K562 (cell line): ENCODE measurements around the gene TMEM132E. TPM values are rescaled to one million over a fixed set of nuclear protein-coding genes. Genes with fewer than 3 reads are reported as not detected.
A peak's percentile ranks its signal among the peaks of the same experiment; 100 is the strongest.

Experiments used
- ATAC-seq: fragments of 200-7000 bp; cut with Tn5 transposase; 3 replicates; pipeline ENCODE4 v1.9.1; 2020; ENCODE audit warnings: moderate library complexity
- BruUV-seq: library from RNA; stranded (reverse); fragments of 400-500 nt; replicated peaks from 2 replicates; lab custom pipeline; 2021; lab: Mats Ljungman, UMichigan
- CTCF ChIA-PET: fragments of 300-600 bp; formaldehyde crosslinking; extraction: SDS; loops from one replicate; lab custom pipeline; 2021; ENCODE audit warnings: low intra/inter-chr PET ratio; lab: Yijun Ruan, JAX
- POLR2A ChIA-PET: fragments of 300-600, 350-650 bp; sonication (Branson Sonifier 250); formaldehyde crosslinking; extraction: SDS; loops from one replicate; lab custom pipeline; 2021; ENCODE audit warnings: antibody characterized with exemption, inconsistent platforms; lab: Yijun Ruan, JAX
- DNase-seq, 4 experiments: peaks; one replicate each; pipeline versions ENCODE4 v3.0.0 to v3.0.0-alpha.2; 2011 to 2018; ENCODE audit warnings: low spot score in 3 of 4, mixed read lengths in 3 of 4; ENCODE audit errors: extremely low read depth in 1 of 4
- FAIRE-seq: peaks from 2 replicates; lab custom pipeline; 2011; peaks lifted over from hg19 to GRCh38; lab: Jason Lieb, UNC
- H2AFZ ChIP-seq: 2 replicates; pipeline ENCODE4 v1.6.0; 2011; ENCODE audit warnings: low read depth, low read length, control low read depth, inconsistent platforms
- H3K27ac ChIP-seq: fragments of 200-600 bp; 3 replicates; pipeline ENCODE4 v1.8.0; 2011; ENCODE audit warnings: low read depth, mild to moderate bottlenecking, control low read depth, inconsistent platforms, low read length, moderate library complexity, mixed read lengths; ENCODE audit errors: extremely low read depth
- H3K27me3 ChIP-seq, 2 experiments: fragments of 300-600 bp in 1 of 2; 2 replicates in 1 of 2; 3 replicates in 1 of 2; pipeline versions ENCODE4 v1.6.0 to v1.8.0; 2011; ENCODE audit warnings: inconsistent platforms in 2 of 2, low read length in 2 of 2, mild to moderate bottlenecking in 1 of 2, mixed read lengths in 1 of 2, moderate library complexity in 1 of 2; ENCODE audit not compliant: control insufficient read depth in 2 of 2, insufficient read depth in 2 of 2
- H3K36me3 ChIP-seq: fragments of 300-600 bp; 3 replicates; pipeline ENCODE4 v1.8.0; 2011; ENCODE audit warnings: mild to moderate bottlenecking, low read length, inconsistent platforms; ENCODE audit not compliant: control insufficient read depth, insufficient read depth
- H3K4me1 ChIP-seq, 2 experiments: fragments of 200-600 bp in 1 of 2; replicated peaks in 1 of 2; 2 replicates in 1 of 2; 3 replicates in 1 of 2; pipeline versions ENCODE4 v1.5.1 to v1.8.0; 2011; ENCODE audit warnings: inconsistent platforms in 2 of 2, low read length in 2 of 2, mild to moderate bottlenecking in 1 of 2, mixed read lengths in 1 of 2, moderate library complexity in 1 of 2; ENCODE audit not compliant: control insufficient read depth in 2 of 2, insufficient read depth in 2 of 2
- H3K4me2 ChIP-seq: 2 replicates; pipeline ENCODE4 v1.6.1; 2011; ENCODE audit warnings: low read length, control low read depth, inconsistent platforms, mixed read lengths; ENCODE audit not compliant: insufficient read depth
- H3K4me3 ChIP-seq: fragments of 200-600 bp; sonication (generic), shearing (Covaris generic); 2 replicates; pipeline ENCODE4 v1.5.1; 2016; ENCODE audit warnings: control low read depth, inconsistent platforms
- H3K79me2 ChIP-seq: fragments of 200-600 bp; 3 replicates; pipeline ENCODE4 v1.8.0; 2011; ENCODE audit warnings: low read length, inconsistent platforms; ENCODE audit not compliant: control insufficient read depth, insufficient read depth
- H3K9ac ChIP-seq, 2 experiments: 2 replicates each; pipeline versions ENCODE4 v1.6.0 to v1.6.1; 2011; ENCODE audit warnings: low read depth in 2 of 2, low read length in 2 of 2, control low read depth in 1 of 2, inconsistent platforms in 1 of 2, mild to moderate bottlenecking in 1 of 2, mixed read lengths in 1 of 2; ENCODE audit not compliant: insufficient read depth in 1 of 2
- H3K9me1 ChIP-seq: one replicate; pipeline ENCODE4 v1.6.0; 2011; ENCODE audit warnings: inconsistent platforms, mild to moderate bottlenecking, low read length, moderate library complexity; ENCODE audit not compliant: control insufficient read depth, insufficient read depth
- H3K9me3 ChIP-seq: replicated peaks from 2 replicates; pipeline ENCODE4 v1.5.1; 2011; ENCODE audit warnings: low read depth, low read length, inconsistent platforms; ENCODE audit not compliant: control insufficient read depth, insufficient read depth
- H4K20me1 ChIP-seq: replicated peaks from 2 replicates; pipeline ENCODE4 v1.6.1; 2011; ENCODE audit warnings: low read length, inconsistent platforms, mixed read lengths; ENCODE audit not compliant: control insufficient read depth, insufficient read depth
- CEBPG ChIP-seq, 3 experiments: fragments of 200-800 bp in 1 of 3; sonication (Bioruptor generic) in 1 of 3; sonication (generic) in 1 of 3; formaldehyde crosslinking in 1 of 3; IDR thresholded peaks in 2 of 3; conservative IDR thresholded peaks in 1 of 3; 2 replicates each; pipeline versions ENCODE4 v1.6.1 to v1.8.0; 2016 to 2022; ENCODE audit warnings: missing compliant biosample characterization in 2 of 3, missing genetic modification characterization in 2 of 3, mild to moderate bottlenecking in 1 of 3, missing genetic modification reagents in 1 of 3
- EHMT2 ChIP-seq: fragments of 450-650 bp; IDR thresholded peaks from 2 replicates; pipeline ENCODE4 v1.6.1; 2018; ENCODE audit warnings: antibody characterized with exemption
- EP400 ChIP-seq: fragments of 450-650 bp; IDR thresholded peaks from 2 replicates; pipeline ENCODE4 v1.6.1; 2017; ENCODE audit warnings: antibody characterized with exemption, mild to moderate bottlenecking, moderate library complexity
- FOXJ3 ChIP-seq: sonication (generic); formaldehyde crosslinking; IDR thresholded peaks from 2 replicates; pipeline ENCODE4 v1.4.0; 2020; ENCODE audit warnings: mild to moderate bottlenecking, missing genetic modification reagents
- POLR2A ChIP-seq: fragments of 450-650 bp; conservative IDR thresholded peaks from 2 replicates; pipeline ENCODE4 v1.6.1; 2016
- ZC3H11A ChIP-seq: IDR thresholded peaks from 2 replicates; pipeline ENCODE4 v1.6.1; 2012; ENCODE audit warnings: low read depth, low read length, improper control_type of control experiment
- WGBS: fragments of 100-300 bp; shearing (Covaris generic); methylation state at CpG from one replicate; pipeline ENCODE4 v1.1.6; 2016; ENCODE audit warnings: low coverage, mixed read lengths; ENCODE audit not compliant: insufficient coverage; ENCODE audit errors: missing lambda C conversion rate; 5-methylcytosine and 5-hydroxymethylcytosine counted together
- in situ Hi-C: fragments of 300-500 bp; cut with MboI; formaldehyde crosslinking; loops from 4 replicates; pipeline ENCODE4 v1.15.0; 2018; ENCODE audit warnings: inconsistent platforms, mixed read lengths
- intact Hi-C: fragments of 100-400 bp; cut with micrococcal nuclease; formaldehyde crosslinking; loops from 2 replicates; pipeline ENCODE4 v1.14.2; 2022
- polyA plus RNA-seq, 8 experiments: library from polyadenylated mRNA; depleted of rRNA in 4 of 8; stranded (reverse) in 5 of 8; unstranded in 3 of 8; fragments of >200 nt; fragmentation: Nextera tagmentation in 2 of 8; fragmentation: Illumina TruSeq in 1 of 8; extraction: Ambion mirVana in 2 of 8; extraction: Trizol in 1 of 8; gene quantifications; 2 replicates each; pipeline versions ENCODE4 v1.2.1 to v1.2.3, GENCODE V29; 2011 to 2014; ENCODE audit warnings: inconsistent platforms in 1 of 8, missing spikeins in 1 of 8
- total RNA-seq, 7 experiments: library from RNA; depleted of rRNA in 6 of 7; stranded (reverse); fragments of >200 nt in 6 of 7; fragmentation: Illumina TruSeq in 2 of 7; extraction: Trizol in 2 of 7; gene quantifications; 2 replicates each; pipeline versions ENCODE4 v1.2.1 to v1.2.3, GENCODE V29; 2011 to 2021; ENCODE audit warnings: low replicate concordance in 1 of 7
- TF ChIP-seq, protein P1 (sequence below): sonication (generic); formaldehyde crosslinking; IDR thresholded peaks from 2 replicates; pipeline ENCODE4 v1.8.0; 2022; ENCODE audit warnings: missing genetic modification reagents, mild to moderate bottlenecking, borderline replicate concordance
- TF ChIP-seq, protein P2 (sequence below): fragments of 250-450 bp; sonication (Bioruptor Pico); IDR thresholded peaks from 2 replicates; pipeline ENCODE4 v1.5.0; 2021; ENCODE audit warnings: mild to moderate bottlenecking, borderline replicate concordance
- TF ChIP-seq, protein P3 (sequence below), 2 experiments: fragments of 450-650 bp; formaldehyde crosslinking in 1 of 2; IDR thresholded peaks; 2 replicates each; pipeline versions ENCODE4 v1.4.0 to v1.6.1; 2014 to 2020; ENCODE audit warnings: mild to moderate bottlenecking in 2 of 2, borderline replicate concordance in 1 of 2, low read depth in 1 of 2

Gene TMEM132E
- total and polyA plus RNA-seq, 9 of the 15 experiments (the other 6 are each of a cell fraction or from before 2014, with no cell fraction given) = not detected

DNA sequence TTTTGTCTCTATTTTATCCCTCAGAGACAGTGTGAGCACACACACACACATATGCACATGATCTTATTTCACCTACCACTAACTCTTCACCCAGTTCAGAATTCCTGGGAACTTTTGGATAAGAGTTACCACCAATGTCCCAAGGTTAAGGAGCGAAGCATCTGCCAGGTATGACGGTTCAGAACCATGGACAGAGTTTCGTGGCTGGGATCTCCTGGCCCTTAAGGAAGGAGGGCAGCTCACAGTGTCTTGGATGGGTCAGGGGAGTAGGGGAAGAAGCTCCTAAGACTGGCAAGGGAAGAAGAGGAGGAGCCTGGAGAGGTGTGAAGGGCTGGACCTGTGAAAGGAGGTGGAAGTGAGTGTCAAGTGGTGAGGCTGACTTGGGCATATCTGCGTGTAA lies 23.0 kb upstream of the TMEM132E start:
- CTCF ChIA-PET = no interaction called here
- no peaks in the 10 kb centered on the region for H3K4me1 ChIP-seq
- ATAC-seq = peak; percentile 49; the same call in 1 of the 3 replicates
- TF ChIP-seq ZC3H11A = no peak
- no peak for TF ChIP-seq EP400
- TF ChIP-seq CEBPG (CRISPR knock-in tag; IDR thresholded peaks at IDR 0.05) = no peak
- no peak for TF ChIP-seq CEBPG (tag; conservative IDR thresholded peaks at IDR 0.05 in 1 of 2, IDR thresholded peaks at IDR 0.05 in 1 of 2)
- no peak for TF ChIP-seq POLR2A
- TF ChIP-seq, protein P1, sequence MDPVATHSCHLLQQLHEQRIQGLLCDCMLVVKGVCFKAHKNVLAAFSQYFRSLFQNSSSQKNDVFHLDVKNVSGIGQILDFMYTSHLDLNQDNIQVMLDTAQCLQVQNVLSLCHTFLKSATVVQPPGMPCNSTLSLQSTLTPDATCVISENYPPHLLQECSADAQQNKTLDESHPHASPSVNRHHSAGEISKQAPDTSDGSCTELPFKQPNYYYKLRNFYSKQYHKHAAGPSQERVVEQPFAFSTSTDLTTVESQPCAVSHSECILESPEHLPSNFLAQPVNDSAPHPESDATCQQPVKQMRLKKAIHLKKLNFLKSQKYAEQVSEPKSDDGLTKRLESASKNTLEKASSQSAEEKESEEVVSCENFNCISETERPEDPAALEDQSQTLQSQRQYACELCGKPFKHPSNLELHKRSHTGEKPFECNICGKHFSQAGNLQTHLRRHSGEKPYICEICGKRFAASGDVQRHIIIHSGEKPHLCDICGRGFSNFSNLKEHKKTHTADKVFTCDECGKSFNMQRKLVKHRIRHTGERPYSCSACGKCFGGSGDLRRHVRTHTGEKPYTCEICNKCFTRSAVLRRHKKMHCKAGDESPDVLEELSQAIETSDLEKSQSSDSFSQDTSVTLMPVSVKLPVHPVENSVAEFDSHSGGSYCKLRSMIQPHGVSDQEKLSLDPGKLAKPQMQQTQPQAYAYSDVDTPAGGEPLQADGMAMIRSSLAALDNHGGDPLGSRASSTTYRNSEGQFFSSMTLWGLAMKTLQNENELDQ (CRISPR knock-in tag) = no peak
- TF ChIP-seq EHMT2 = peak; percentile 94
- TF ChIP-seq FOXJ3 = no peak
- TF ChIP-seq, protein P2, sequence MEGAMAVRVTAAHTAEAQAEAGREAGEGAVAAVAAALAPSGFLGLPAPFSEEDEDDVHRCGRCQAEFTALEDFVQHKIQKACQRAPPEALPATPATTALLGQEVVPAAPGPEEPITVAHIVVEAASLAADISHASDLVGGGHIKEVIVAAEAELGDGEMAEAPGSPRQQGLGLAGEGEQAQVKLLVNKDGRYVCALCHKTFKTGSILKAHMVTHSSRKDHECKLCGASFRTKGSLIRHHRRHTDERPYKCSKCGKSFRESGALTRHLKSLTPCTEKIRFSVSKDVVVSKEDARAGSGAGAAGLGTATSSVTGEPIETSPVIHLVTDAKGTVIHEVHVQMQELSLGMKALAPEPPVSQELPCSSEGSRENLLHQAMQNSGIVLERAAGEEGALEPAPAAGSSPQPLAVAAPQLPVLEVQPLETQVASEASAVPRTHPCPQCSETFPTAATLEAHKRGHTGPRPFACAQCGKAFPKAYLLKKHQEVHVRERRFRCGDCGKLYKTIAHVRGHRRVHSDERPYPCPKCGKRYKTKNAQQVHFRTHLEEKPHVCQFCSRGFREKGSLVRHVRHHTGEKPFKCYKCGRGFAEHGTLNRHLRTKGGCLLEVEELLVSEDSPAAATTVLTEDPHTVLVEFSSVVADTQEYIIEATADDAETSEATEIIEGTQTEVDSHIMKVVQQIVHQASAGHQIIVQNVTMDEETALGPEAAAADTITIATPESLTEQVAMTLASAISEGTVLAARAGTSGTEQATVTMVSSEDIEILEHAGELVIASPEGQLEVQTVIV (CRISPR knock-in tag) = no peak
- TF ChIP-seq, protein P3, sequence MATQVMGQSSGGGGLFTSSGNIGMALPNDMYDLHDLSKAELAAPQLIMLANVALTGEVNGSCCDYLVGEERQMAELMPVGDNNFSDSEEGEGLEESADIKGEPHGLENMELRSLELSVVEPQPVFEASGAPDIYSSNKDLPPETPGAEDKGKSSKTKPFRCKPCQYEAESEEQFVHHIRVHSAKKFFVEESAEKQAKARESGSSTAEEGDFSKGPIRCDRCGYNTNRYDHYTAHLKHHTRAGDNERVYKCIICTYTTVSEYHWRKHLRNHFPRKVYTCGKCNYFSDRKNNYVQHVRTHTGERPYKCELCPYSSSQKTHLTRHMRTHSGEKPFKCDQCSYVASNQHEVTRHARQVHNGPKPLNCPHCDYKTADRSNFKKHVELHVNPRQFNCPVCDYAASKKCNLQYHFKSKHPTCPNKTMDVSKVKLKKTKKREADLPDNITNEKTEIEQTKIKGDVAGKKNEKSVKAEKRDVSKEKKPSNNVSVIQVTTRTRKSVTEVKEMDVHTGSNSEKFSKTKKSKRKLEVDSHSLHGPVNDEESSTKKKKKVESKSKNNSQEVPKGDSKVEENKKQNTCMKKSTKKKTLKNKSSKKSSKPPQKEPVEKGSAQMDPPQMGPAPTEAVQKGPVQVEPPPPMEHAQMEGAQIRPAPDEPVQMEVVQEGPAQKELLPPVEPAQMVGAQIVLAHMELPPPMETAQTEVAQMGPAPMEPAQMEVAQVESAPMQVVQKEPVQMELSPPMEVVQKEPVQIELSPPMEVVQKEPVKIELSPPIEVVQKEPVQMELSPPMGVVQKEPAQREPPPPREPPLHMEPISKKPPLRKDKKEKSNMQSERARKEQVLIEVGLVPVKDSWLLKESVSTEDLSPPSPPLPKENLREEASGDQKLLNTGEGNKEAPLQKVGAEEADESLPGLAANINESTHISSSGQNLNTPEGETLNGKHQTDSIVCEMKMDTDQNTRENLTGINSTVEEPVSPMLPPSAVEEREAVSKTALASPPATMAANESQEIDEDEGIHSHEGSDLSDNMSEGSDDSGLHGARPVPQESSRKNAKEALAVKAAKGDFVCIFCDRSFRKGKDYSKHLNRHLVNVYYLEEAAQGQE (IDR thresholded peaks at IDR 0.05; ENCODE audit: borderline replicate concordance) = peak; percentile 97
- TF ChIP-seq, protein P3 (CRISPR knock-in tag; IDR thresholded peaks at IDR 0.05; ENCODE audit: low read depth) = peak; percentile 88

More for the DNA sequence above, 23.0 kb upstream of the TMEM132E start:
- Histone ChIP-seq H3K36me3 (no peaks in the 10 kb centered on the region), H3K9ac (no peak overlapping the region), H3K27me3 (no peaks in the 10 kb centered on the region; a peak in 1 of 5 replicates), H3K9me1 (peaks cover 4% of the 10 kb centered on the region), H3K4me2 (no peak overlapping the region), H2AFZ (no peak overlapping the region), H3K27ac (no peak overlapping the region), H4K20me1 (peaks cover 12% of the 10 kb centered on the region; the same call in 1 of the 2 replicates), H3K79me2 (no peaks in the 10 kb centered on the region), H3K4me3 (no peak overlapping the region), H3K9me3 (no peaks in the 10 kb centered on the region)
- in situ Hi-C loops (no loop called here), intact Hi-C loops (no loop called here)
- FAIRE-seq = no peak
- WGBS = 0% methylated on average over 4 of the region's 4 CpGs
- peak in 3 of 4 experiments; percentile 34 to 56 (median 41) for DNase-seq
- no TSS peak for BruUV-seq
- POLR2A ChIA-PET = interaction anchor here (0.6 kb wide), 1 partner anchor 898 kb away, joined by 3 read pairs; no protein-coding TSS in a partner anchor
